Peyer's patch (tissue), 4 donors: ENCODE data around the gene PALLD.

Source experiments
- POLR2A ChIP-seq, 2 donors: fragments of 450-650 bp; IDR thresholded peaks; one replicate each; pipeline ENCODE4 v1.5.1; 2017; ENCODE audit warnings: antibody characterized with exemption in 2 of 2, mild to moderate bottlenecking in 2 of 2, moderate library complexity in 2 of 2
- TF ChIP-seq, protein P1 (sequence below), 6 experiments: fragments of 450-650 bp in 4 of 6; fragments of 200-600 bp in 2 of 6; sonication (generic) in 1 of 6; IDR thresholded peaks; one replicate each; pipeline ENCODE4 v1.5.1; 2017 to 2019; ENCODE audit warnings: antibody characterized with exemption in 6 of 6, mild to moderate bottlenecking in 3 of 6, moderate library complexity in 1 of 6

DNA sequence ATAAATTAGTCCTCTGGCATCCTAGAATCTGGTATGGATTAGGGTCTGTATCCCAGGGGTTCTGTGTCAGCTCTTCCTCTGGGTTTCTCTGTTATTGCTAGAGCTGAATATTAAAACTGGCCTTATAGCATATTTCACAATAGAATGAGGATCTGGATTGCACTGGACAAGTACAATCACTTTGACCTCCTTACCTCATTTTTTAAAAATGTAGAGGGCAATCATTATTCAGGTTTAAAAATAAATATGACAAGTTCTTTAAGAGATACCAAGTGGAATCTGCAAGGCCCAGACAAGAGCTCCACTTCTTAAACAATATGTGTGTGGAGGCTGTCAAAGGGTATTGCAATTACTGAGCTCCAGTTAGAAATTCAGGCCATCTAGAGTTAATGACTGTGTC lies 1.4 kb downstream of the PALLD start:
- TF ChIP-seq, protein P1, sequence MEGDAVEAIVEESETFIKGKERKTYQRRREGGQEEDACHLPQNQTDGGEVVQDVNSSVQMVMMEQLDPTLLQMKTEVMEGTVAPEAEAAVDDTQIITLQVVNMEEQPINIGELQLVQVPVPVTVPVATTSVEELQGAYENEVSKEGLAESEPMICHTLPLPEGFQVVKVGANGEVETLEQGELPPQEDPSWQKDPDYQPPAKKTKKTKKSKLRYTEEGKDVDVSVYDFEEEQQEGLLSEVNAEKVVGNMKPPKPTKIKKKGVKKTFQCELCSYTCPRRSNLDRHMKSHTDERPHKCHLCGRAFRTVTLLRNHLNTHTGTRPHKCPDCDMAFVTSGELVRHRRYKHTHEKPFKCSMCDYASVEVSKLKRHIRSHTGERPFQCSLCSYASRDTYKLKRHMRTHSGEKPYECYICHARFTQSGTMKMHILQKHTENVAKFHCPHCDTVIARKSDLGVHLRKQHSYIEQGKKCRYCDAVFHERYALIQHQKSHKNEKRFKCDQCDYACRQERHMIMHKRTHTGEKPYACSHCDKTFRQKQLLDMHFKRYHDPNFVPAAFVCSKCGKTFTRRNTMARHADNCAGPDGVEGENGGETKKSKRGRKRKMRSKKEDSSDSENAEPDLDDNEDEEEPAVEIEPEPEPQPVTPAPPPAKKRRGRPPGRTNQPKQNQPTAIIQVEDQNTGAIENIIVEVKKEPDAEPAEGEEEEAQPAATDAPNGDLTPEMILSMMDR (IDR thresholded peaks at IDR 0.05) = no peak
- no peak for TF ChIP-seq POLR2A (IDR thresholded peaks at IDR 0.05)
